GM18873 (cell line): Measurements from ENCODE around the gene DNAH17.

ENCODE experiments used
- ATAC-seq: cut with Tn5 transposase; IDR thresholded peaks from one replicate; pipeline ENCODE4 v1.9.1; 2021; ENCODE audit warnings: mild to moderate bottlenecking, moderate library complexity, moderate number of reproducible peaks; ENCODE audit not compliant: unreplicated experiment, low FRiP score

DNAH17 gene

DNA sequence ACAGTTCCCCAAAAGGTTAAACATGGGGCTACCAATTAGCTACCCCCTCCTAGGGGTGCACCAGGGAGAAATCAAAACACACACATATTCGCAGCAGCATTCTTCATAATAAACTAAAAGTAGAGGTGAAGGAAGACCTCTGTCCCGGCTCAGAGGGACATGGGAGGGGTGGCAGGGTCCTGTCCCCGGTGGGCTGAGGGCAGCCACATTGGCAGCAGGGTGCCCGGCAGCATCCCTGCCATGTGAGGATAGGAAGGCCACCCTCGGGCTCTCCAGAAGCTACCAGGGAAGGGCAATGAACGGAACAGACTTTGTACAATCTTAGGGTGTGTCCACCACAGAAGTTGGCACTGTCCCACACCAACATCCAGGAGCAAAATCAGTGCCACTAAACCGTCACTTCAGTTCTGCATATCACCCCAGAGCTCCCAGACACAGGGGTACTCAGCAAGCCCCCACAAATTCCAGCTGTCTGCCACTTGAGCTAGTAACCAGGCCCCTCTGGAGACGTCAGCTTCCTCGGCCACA is 3.1 kb upstream of the DNAH17 start:
- no peak for ATAC-seq

- no peak for ATAC-seq
Measured at GRCh38 chr17:78576389-78577112, 645 bp downstream of the DNAH17 start.

DNA sequence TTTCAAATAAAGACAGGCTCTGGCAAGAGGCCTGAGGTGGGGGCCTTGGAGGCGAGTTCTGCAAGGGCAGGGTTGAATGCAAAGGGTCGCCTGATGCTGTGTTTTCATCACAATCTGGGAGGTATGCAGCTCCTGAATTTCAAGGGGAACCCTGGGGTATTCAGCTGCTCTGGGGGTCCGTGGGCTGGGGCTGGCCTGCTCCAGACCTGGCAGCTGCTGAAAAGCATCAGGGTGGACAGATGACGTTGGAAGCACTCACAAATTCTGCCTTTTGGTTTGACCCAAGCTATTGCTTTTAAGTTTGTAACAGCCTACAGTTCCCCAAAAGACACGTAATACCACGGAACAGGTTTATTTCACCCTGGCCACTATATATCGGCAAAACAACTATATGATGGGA is 1.3 kb downstream of the DNAH17 start:
- no peak for ATAC-seq

GRCh38 chr17:78575340-78575739 is 1.9 kb downstream of the DNAH17 start:
- ATAC-seq: no peak

- no peak for ATAC-seq
Measured at GRCh38 chr17:78573955-78574354, 3.2 kb downstream of the DNAH17 start.

- ATAC-seq: no peak
Measured at GRCh38 chr17:78572239-78573205, 4.7 kb downstream of the DNAH17 start.

DNA sequence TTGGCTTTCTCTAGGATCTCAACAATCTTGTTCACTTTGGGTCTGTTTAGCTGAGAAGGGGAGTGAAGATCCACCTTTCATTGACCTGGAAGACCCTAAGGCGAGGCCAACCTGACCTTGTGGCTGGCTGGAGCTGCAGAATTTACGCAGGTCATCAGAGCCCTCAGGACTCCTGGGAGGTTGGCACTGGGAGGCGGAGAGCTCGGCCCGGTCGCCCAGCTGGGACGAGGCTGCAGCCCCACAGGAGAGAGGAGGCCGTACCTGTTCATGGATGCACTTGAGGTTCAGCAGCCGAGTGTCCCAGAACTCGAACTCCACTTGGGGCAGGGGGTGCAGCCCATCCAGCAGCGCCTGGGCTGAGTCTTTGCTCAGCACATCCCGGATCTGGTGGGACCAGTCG is 5.9 kb downstream of the DNAH17 start:
- ATAC-seq: no peak

DNA sequence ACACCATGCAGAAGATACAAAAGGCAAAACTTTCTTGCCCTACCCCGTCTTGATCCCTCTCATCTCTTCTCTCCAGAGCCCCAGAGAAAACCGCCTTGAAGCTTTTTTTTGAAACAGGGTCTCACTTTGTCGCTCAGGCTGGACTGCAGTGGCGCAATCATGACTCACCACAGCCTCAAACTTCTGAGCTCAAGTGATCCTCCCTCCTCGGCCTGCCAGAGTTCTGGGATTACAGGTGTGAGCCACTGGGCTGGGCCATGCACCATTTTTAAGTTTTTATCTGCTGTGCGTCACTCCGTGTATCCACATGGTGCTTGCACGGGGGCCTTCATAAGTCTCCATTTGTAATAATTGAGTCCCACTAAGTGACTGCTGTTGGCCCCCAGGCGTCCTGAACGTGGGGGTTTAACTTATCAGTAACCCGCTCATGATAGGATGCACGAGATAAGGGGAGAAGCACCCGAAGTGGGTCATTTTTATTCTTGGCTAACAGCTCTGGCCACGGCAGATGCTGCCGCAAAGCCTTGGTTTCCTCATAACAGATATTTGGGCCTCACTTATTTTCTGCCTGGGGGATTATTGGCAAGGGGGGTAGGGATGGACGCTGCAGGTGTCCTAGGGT is 8.6 kb downstream of the DNAH17 start:
- no peak for ATAC-seq

GRCh38 chr17:78567991-78568390 is 9.2 kb downstream of the DNAH17 start:
- no peak for ATAC-seq

DNA sequence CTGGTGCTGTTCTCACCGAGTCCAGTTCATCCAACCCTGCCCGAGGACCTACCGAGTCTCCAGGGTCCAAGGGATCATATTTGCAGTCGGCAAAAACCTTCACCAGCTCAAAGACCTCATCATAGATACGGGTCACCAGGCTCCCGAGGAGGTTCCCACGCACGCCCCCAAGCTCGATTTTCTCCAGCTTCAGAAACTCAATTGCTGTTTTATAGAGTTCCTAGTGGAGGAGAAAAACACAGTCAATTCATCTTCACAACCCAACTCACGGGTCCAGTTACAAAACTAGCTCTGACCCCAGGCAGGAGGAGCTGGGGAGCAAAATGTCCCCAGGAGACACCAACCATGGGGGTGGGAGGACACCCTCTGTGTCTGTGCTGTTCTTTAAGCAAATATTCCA is 10.2 kb downstream of the DNAH17 start:
- ATAC-seq: no peak

DNA sequence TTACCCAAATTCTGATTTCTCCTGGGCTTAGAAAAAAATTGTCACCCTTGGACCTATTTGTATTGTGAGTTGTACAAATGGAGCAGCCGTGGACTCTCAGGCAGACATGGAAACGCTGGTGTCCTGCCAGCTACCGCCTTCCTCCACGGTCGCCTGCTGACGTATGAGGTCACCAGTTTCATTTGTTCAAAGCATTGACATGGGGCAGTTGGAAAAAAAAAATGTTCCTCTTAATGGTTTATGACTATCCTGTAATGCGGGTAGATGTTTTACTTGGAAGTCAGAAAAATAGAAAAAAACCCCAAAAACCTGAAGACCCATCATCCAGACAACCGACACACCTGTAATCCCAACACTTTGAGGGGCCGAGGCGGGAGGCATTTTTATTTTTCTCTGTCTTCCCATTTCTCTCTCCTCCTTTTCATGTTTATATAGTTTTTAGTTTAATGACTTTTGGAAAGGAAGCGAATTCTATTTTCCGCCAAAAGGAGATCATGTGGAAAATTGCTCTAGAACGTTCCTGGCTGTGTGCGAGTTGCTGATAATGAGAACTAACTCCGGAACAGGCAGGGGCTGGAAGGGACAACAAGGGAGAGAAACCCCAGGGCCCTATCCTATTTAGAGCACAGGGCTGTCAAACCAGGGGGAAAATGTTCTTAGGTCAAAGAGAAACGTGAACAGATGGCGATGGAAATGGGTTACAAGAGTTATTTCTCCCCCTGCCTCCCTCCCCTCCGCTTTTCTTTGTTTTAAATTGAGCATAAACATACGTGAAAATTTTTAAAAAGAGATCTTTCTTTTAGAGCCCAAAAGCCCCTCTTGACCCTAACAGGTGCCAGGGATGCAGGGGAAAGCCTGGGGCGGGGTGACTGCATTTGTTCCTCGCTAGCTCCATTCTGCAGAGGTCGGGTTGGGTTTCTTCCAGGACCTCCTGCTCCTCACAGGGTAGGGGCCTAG is 13.7 kb downstream of the DNAH17 start:
- ATAC-seq: no peak

DNA sequence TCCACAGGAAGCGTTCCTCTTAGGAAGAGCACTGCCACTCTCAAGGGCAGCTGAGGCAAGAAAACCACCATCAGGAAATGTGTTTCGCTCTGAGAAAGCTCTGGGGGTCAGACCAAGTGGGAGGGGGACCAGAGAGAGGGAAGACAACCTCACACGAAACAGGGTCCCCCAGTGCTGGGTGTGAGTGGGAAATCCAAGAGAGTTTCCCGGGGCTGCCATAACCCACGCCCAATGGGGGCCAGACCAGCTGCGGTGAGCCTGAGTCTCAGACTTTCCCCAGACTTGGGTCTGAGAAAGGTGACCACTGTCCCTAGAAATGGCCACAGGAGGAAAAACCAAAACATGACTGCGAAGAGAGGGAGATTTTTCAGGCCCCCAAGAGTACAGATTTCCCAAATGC is 14.5 kb downstream of the DNAH17 start:
- ATAC-seq: no peak

- no peak for ATAC-seq
Measured at GRCh38 chr17:78561166-78561565, 16.0 kb downstream of the DNAH17 start.

- no peak for ATAC-seq
Measured at GRCh38 chr17:78560731-78561130, 16.5 kb downstream of the DNAH17 start.

DNA sequence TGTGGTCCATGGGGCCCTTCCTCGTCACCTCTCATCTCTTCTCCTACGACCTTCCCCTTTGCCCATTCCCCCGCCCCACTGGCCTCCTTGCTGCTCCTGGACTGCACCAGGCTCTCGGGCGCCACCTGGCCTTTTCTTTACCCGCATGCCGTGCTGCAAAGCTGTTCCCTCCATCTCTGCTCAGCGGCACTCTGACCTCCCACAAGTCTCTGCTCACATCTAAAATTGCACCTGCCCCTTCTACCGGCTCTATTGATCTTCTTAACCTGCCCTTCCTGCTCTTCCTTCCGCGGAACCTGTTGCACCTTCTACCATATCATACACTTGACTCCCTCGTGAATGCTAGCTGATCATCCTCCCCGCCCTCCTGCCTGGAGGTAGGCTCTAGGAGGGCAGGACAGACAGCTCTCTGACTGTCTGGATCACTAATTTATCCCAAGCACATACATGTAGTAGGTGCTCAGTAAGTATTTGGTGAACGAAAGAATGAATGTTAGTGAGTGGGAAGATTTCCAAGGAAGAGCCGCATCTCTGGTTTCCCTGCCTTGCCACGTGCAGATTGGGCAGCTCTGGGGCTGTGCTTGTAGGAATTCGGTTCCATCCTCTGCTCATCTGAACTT is 17.3 kb downstream of the DNAH17 start:
- ATAC-seq: no peak

DNA sequence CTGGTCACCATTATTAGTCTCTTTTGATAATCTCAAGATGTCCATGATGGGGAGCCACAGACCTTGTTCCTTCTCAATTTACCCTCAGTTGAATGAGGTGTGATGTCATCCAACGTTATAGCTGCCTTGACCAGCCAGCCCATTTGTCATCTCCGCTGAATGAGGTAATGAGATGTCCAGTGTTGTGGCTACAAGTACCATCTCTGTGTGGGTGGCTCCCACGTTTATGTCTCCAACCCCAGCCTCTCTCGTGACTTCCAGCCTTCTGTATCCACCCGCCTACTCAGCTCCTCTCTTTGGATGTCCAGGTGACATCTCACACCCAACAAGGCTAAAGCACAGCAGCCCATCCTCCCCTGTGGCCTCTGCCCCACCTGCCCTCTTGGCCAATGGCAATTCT is 18.2 kb downstream of the DNAH17 start:
- ATAC-seq: no peak

DNA sequence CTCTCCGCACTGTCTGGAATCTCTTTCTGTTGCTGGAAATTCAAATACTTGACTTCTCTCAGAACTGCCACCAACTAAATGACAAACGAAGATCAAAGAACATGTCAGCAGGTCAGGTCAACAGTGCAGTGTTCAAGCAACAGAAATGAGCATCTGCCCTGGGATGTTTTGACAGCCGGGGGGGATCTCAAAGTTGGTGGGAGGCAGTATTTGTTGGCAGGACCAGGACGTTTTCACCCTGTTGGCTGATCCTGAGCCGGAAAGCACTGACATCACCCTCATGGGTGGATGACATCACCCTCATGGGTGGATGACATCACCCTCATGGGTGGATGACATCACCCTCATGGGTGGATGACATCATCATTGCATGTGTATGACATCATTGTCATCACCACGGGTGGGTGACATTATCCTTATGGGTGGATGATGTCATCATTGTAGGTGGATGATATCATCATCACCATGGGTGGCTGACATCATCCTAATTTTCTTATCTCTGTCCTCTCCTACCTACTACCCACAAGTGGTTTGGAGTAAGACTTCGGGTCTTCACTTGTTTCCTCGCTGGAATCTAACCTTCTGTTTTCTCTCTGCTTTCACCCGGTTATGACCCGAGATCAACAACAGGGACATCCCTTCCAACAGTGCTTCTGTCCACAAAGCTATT is 18.9 kb downstream of the DNAH17 start:
- ATAC-seq: no peak

DNA sequence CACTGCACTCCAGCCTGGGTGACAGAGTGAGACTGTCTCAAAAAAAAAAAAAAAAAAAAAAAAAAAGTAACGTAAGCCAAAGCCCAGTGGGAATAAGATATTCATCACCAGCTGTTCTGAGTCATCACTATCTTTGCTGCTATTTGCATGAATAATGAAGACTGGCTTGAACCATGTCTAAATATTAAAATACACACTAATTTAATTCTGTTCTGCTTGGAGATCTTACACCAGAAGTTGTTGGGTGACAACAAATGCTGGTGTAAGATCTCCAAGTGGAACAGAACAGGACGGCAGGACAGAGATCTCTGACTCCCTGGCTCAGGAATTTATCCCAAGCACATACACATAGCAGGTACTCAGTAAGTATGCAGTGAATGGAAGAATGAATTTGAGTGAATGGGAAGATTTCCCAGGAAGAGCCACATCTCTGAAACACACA is 19.6 kb downstream of the DNAH17 start:
- ATAC-seq: no peak

DNA sequence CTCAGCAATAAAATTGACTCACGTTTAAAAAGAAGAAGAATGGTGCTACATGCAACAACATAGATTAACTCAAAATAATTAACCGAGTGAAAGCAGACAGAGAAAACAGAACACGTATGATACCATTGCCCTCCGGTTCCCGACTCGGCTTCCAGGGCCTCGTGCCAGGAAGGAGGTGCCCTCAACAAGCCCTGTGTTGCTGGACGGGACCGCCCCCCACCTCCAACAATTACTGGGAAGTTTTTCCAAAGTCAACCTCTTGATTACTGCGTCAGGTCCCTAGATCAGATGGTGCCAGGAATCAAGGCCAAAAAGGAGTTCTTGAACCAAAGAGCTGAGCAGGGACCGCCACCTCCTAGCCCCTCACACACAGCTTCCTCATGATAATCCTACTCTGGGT is 20.4 kb downstream of the DNAH17 start:
- no peak for ATAC-seq
